RWPE2 (cell line): ENCODE measurements around the gene CMKLR1.

Experiments
- ATAC-seq: fragments of 200-7000 bp; cut with Tn5 transposase; 3 replicates; pipeline ENCODE4 v1.9.1; 2021; ENCODE audit warnings: low read depth
- DNase-seq: peaks from one replicate; pipeline ENCODE4 v3.0.0-alpha.2; 2020; ENCODE audit warnings: low spot score
- H3K27ac ChIP-seq: fragments of 450-650 bp; 2 replicates; pipeline ENCODE4 v1.5.1; 2017; ENCODE audit warnings: mild to moderate bottlenecking; ENCODE audit not compliant: poor library complexity, severe bottlenecking
- H3K27me3 ChIP-seq: fragments of 250-450 bp; sonication (Bioruptor Pico); 2 replicates; pipeline ENCODE4 v1.5.1; 2021; ENCODE audit warnings: mild to moderate bottlenecking, moderate library complexity; ENCODE audit not compliant: insufficient read depth, poor library complexity, severe bottlenecking
- H3K36me3 ChIP-seq: fragments of 250-450 bp; sonication (Bioruptor Pico); 2 replicates; pipeline ENCODE4 v1.5.1; 2020; ENCODE audit warnings: low read depth, mild to moderate bottlenecking, moderate library complexity
- H3K4me1 ChIP-seq: fragments of 250-450 bp; sonication (Bioruptor Pico); 2 replicates; pipeline ENCODE4 v1.5.1; 2021; ENCODE audit warnings: mild to moderate bottlenecking, moderate library complexity; ENCODE audit not compliant: insufficient read depth, poor library complexity, severe bottlenecking
- H3K4me3 ChIP-seq: fragments of 250-450 bp; sonication (Bioruptor Pico); 2 replicates; pipeline ENCODE4 v1.5.1; 2021; ENCODE audit warnings: mild to moderate bottlenecking, moderate library complexity; ENCODE audit not compliant: severe bottlenecking
- H3K9me3 ChIP-seq: fragments of 250-450 bp; sonication (Bioruptor Pico); 2 replicates; pipeline ENCODE4 v1.5.1; 2021; ENCODE audit warnings: mild to moderate bottlenecking, moderate library complexity; ENCODE audit not compliant: severe bottlenecking
- TF ChIP-seq, protein P1 (sequence below): fragments of 450-650 bp; IDR thresholded peaks from one replicate; pipeline ENCODE4 v1.5.1; 2017; ENCODE audit warnings: mild to moderate bottlenecking, moderate library complexity; ENCODE audit not compliant: poor library complexity, severe bottlenecking

The CMKLR1 gene

GRCh38 chr12:108248011-108248410, 91.1 kb downstream of the CMKLR1 start:
- DNase-seq, result no peak
- H3K27me3 ChIP-seq, result no peaks in the 10 kb centered on the region
- TF ChIP-seq, protein P1, sequence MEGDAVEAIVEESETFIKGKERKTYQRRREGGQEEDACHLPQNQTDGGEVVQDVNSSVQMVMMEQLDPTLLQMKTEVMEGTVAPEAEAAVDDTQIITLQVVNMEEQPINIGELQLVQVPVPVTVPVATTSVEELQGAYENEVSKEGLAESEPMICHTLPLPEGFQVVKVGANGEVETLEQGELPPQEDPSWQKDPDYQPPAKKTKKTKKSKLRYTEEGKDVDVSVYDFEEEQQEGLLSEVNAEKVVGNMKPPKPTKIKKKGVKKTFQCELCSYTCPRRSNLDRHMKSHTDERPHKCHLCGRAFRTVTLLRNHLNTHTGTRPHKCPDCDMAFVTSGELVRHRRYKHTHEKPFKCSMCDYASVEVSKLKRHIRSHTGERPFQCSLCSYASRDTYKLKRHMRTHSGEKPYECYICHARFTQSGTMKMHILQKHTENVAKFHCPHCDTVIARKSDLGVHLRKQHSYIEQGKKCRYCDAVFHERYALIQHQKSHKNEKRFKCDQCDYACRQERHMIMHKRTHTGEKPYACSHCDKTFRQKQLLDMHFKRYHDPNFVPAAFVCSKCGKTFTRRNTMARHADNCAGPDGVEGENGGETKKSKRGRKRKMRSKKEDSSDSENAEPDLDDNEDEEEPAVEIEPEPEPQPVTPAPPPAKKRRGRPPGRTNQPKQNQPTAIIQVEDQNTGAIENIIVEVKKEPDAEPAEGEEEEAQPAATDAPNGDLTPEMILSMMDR, result no peak
- H3K4me3 ChIP-seq, result no peak overlapping the region
- H3K36me3 ChIP-seq, result no peaks in the 10 kb centered on the region
- no peak overlapping the region for H3K27ac ChIP-seq
- ATAC-seq, result no peak
- no peaks in the 10 kb centered on the region for H3K9me3 ChIP-seq
- H3K4me1 ChIP-seq, result no peaks in the 10 kb centered on the region

DNA sequence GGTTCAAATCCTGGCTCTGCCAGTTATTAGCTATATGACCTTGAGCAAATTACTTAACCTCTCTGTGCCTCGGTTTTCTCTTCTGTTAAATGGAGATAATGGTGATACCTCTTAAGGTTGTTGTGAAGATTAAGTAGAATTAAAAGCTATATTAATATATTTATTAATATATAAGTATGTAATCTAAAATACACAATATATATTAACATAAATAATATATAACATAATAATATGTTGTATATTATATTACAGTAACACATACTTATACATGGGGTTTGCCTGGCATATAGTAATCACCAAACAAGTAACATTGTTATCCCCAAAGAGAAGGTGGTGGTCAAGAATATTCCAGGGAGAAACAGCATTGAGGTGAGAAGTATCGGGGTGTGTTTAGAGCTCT, 92.0 kb downstream of the CMKLR1 start:
- TF ChIP-seq, protein P1, result no peak
- no peaks in the 10 kb centered on the region for H3K4me1 ChIP-seq

GRCh38 chr12:108241986-108242703, 97.0 kb downstream of the CMKLR1 start:
- Histone ChIP-seq H3K4me1 (no peaks in the 10 kb centered on the region), H3K36me3 (no peaks in the 10 kb centered on the region), H3K27ac (no peak overlapping the region), H3K4me3 (no peak overlapping the region), H3K9me3 (no peaks in the 10 kb centered on the region), H3K27me3 (no peaks in the 10 kb centered on the region)
- ATAC-seq, result no peak
- TF ChIP-seq, protein P1, result no peak
- DNase-seq, result no peak

More for the DNA sequence above, 92.0 kb downstream of the CMKLR1 start:
- Histone ChIP-seq H3K4me3 (no peak overlapping the region), H3K36me3 (no peaks in the 10 kb centered on the region), H3K9me3 (no peaks in the 10 kb centered on the region), H3K27ac (no peak overlapping the region), H3K27me3 (no peaks in the 10 kb centered on the region)
- DNase-seq, result no peak
- ATAC-seq, result no peak

GRCh38 chr12:108240928-108241327, 98.2 kb downstream of the CMKLR1 start:
- H3K9me3 ChIP-seq, result no peaks in the 10 kb centered on the region
- H3K36me3 ChIP-seq, result no peaks in the 10 kb centered on the region
- no peak for ATAC-seq
- TF ChIP-seq, protein P1, result no peak
- no peak overlapping the region for H3K27ac ChIP-seq
- no peaks in the 10 kb centered on the region for H3K4me1 ChIP-seq
- no peak overlapping the region for H3K4me3 ChIP-seq
- H3K27me3 ChIP-seq, result no peaks in the 10 kb centered on the region
- no peak for DNase-seq
